OCI-M1 (cell line): Measurements from ENCODE around the gene ADGRL3.
"Not testable (repeated sequence)": the region's sequence is repeated elsewhere in the genome, so short reads cannot be mapped to it uniquely, and the experiment has no call there.

ENCODE experiments used
- DNase-seq: peaks from one replicate; lab custom pipeline; 2025; lab: John Stamatoyannopoulos, UW

ADGRL3 gene

GRCh38 chr4:61756937-61757336 is 556.8 kb downstream of the ADGRL3 start:
- not testable (repeated sequence) for DNase-seq

DNA sequence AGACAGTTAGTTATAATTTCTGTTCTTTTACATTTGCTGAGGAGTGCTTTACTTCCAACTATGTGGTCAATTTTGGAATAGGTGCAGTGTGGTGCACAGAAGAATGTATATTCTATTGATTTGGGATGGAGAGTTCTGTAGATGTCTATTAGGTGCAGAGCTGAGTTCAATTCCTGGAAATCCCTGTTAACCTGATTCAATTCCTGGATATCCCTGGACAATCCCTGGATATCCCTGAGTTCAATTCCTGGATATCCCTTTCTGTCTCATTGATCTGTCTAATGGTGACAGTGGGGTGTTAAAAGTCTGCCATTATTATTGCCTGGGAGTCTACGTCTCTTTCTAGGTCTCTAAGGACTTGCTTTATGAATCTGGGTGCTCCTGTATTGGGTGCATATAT is 557.9 kb downstream of the ADGRL3 start:
- not testable (repeated sequence) for DNase-seq

DNA sequence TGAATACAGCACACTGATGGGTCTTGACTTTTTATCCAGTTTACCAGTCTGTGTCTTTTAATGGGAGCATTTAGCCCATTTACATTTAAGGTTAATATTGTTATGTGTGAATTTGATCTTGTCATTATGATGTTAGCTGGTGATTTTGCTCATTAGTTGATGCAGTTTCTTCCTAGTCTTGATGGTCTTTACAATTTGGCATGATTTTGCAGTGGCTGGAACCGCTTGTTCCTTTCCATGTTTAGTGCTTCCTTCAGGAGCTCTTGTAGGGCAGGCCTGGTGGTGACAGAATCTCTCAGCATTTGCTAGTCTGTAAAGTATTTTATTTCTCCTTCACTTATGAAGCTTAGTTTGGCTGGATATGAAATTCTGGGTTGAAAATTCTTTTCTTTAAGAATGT is 558.5 kb downstream of the ADGRL3 start:
- DNase-seq, result not testable (repeated sequence)

DNA sequence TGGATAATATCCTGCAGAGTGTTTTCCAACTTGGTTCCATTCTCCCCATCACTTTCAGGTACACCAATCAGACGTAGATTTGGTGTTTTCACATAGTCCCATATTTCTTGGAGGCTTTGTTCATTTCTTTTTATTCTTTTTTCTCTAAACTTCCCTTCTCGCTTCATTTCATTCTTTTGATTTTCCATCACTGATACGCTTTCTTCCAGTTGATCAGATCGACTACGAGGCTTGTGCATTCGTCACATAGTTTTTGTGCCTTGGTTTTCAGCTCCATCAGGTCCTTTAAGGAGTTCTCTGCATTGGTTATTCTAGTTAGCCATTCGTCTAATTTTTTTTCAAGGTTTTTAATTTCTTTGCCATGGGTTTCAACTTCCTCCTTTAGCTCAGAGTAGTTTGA is 559.1 kb downstream of the ADGRL3 start:
- not testable (repeated sequence) for DNase-seq

DNA sequence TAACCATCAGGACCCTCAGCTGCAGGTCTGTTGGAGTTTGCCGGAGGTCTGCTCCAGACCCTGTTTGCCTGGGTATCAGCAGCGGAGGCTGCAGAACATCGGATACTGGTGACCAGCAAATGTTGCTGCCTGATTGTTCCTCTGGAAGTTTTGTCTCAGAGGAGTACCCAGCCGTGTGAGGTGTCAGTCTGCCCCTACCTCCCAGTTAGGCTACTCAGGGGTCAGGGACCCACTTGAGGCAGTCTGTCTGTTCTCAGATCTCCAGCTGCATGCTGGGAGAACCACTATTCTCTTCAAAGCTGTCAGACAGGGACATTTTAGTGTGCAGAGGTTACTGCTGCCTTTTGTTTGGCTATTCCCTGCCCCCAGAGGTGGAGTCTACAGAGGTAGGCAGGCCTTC is 559.8 kb downstream of the ADGRL3 start:
- not testable (repeated sequence) for DNase-seq

GRCh38 chr4:61760820-61761219 is 560.7 kb downstream of the ADGRL3 start:
- peak; percentile 9 for DNase-seq

- no peak for DNase-seq
Observed at GRCh38 chr4:61762722-61763627, 562.8 kb downstream of the ADGRL3 start.

- DNase-seq, result no peak
Observed at GRCh38 chr4:61763682-61764081, 563.6 kb downstream of the ADGRL3 start.

- not testable (repeated sequence) for DNase-seq
Observed at GRCh38 chr4:61764090-61764489, 564.0 kb downstream of the ADGRL3 start.

DNA sequence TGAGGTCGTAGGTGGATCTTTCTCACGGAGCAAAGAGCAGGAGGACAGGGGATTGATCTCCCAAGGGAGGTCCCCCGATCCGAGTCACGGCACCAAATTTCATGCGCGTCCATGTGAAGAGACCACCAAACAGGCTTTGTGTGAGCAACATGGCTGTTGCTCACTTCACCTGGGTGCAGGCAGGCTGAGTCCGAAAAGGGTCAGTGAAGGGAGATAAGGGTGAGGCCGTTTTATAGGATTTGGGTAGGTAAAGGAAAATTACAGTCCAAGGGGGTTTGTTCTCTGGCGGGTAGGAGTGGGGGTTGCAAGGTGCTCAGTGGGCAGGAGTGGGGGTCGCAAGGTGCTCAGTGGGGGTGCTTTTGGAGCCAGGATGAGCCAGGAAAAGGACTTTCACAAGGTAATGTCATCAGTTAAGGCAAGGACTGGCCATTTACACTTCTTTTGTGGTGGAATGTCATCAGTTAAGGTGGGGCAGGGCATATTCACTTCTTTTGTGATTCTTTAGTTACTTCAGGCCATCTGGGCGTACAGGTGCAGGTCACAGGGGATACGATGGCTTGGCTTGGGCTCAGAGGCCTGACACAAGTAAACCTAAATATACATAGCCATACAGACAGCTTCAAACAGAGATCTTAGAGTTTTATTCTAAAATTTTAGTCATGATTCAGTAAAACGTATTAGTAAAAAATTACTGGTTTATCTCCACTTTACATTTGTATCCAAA is 569.5 kb downstream of the ADGRL3 start:
- DNase-seq, result not testable (repeated sequence)

GRCh38 chr4:61770456-61770855 is 570.3 kb downstream of the ADGRL3 start:
- DNase-seq, result no peak

DNA sequence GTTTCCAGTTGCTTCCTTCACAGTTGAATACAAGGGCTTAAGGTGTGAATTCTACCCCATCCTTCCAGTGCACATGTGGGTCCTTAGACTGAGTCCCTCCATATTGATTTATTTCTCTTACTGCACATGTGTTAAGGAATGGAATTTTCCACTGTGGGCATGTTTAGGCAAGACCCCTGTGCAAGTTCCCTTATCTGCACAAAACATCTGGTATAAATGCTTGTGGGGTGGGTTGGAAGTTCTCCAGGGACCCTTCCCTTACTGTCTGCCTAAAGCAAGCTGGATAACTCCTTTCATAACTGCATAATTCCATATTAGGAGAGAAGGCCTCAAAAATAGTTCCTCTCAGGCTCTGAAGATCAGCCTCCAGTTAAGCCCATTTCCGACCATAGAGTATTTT is 570.9 kb downstream of the ADGRL3 start:
- DNase-seq, result peak; percentile 35

DNA sequence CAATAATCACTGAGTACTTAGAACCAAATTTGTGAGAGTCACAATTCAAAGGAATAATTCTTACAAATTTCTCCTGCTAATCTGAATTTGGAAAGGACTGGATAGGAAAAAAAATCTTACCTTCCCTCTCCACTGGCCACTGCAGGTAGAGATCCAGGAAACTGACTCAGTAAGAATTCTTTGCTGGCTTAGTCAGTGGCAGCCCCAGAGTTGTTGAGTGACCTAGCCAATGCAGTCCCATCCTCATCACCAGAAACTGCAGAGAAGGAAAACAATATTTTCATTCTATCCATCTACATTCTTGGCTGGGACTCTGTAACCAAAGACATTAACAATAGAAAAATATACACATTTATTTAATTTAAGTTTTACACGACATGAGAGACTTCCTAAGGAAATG is 572.0 kb downstream of the ADGRL3 start:
- no peak for DNase-seq

GRCh38 chr4:61773655-61774245 is 573.6 kb downstream of the ADGRL3 start:
- DNase-seq, result no peak

GRCh38 chr4:61782133-61782532 is 582.0 kb downstream of the ADGRL3 start:
- no peak for DNase-seq

DNA sequence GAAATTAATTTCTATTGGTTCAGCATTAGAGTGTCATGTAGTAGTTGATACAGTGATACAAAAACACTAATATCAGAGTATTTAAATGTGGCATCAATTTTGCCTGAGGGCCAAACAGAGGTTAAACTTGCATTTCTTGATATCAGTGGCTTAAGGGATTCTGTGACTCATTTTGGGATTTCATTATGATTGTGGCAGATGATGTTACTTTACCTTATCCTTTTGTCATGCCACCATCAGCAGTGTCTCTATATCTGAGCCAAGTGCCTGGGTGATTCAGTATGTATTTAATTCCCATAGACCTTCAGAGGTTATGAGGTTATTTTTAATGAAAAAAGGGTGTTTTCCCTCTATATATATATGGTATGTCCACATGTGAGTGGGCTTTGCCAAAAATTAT is 582.9 kb downstream of the ADGRL3 start:
- DNase-seq, result no peak

DNA sequence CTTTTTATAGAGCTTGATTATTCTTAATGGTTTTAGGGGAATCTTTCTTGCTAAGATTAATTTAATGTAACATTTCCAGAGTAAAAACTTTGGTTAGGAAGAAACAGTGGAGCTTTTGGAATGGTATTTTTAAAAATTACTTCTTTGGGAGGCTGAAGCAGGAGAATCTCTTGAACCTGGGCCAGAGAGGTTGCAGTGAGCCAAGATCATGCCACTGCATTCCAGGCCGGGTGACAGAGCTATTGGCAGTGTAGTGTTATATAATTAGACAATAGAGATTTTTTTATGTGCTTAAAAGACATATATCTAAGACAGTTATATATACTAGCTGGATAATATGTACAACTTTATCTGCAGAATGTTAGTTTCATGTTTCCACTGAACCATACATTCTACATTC is 585.6 kb downstream of the ADGRL3 start:
- no peak for DNase-seq

- DNase-seq, result no peak
Observed at GRCh38 chr4:61786211-61786610, 586.1 kb downstream of the ADGRL3 start.

GRCh38 chr4:61795998-61796397 is 595.9 kb downstream of the ADGRL3 start:
- no peak for DNase-seq

DNA sequence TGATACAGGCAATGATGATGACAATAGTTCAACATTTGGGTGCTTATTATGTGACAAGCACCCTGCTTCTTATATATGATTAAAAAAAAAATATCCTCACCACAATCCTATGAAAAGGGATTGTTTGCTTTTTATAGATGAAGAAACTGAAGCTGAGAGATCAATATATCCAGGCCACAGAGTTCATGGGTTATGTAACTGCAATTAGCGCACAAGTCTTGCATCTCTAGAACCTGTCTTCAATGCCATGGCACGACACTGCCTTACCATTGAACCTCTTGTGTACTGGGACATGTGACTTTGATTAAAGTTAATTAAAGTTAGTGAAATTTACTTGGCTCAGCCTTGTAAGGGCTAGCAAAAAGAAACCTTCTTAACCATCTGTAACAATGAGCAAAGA is 599.7 kb downstream of the ADGRL3 start:
- DNase-seq, result no peak

DNA sequence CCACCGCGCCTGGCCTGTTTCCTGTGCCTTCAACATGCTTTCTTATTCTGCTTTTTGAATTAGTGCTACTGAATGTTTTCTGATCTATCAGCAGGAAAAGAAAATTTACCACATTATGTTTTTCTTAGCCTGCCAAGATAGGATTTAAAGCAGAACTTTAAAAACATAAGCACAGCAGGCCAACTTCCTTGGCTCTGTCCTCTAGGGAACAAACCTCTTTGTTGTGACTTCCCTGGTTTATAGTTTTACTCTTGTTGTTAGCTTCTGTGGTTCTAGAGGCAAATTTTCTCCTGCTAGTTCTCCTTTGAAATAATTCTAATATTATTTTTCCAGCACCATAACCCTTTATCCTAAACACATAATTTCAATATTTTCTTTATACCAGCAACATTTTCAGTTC is 605.1 kb downstream of the ADGRL3 start:
- no peak for DNase-seq

DNA sequence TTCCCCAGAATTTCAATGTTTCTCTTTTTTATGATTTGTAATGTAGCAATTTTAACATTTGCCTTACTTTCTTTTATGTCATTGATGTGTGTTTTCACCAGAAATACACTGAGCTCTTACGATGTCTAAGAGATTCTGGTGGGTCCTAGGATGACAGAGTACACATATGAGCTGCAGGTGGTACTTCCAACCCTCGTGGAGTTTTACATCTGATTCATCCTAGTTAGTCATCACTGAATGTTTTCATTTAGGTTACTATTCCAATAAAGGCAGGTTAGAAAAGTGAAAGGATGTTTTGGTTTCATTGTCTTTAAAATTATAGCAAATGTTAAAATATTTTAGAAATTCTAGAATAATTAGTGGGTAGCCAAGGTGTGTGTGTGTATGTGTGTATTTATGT is 605.9 kb downstream of the ADGRL3 start:
- DNase-seq, result no peak

GRCh38 chr4:61812171-61812570 is 612.0 kb downstream of the ADGRL3 start:
- DNase-seq, result no peak
